ACHN (cell line): ENCODE results near the gene IL17C.

Source experiments
- DNase-seq: peaks from one replicate; pipeline ENCODE4 v3.0.0-alpha.2; 2015
- in situ Hi-C: cut with HindIII; loops from 2 replicates; pipeline ENCODE4 v1.10.0; 2017; ENCODE audit warnings: low sequenced_read_pairs, low pct_ligation_motif_present, low pct_unique_long_range_greater_than_20kb

The IL17C gene

DNA sequence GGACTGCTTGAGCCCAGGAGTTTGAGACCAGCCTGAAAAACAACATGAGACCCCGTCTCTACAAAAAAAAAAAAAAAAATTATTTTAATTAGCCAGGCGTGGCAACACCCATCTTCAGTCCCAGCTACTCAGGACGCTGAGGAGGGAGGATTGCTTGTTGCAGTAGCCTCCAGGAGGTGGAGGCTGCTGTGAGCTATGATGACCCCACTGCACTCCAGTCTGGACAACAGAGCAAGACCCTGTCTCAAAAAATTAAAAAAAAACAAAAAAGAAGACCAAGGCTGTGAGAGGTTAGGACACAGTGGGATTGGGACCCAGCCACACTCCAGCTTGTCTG is 49.3 kb downstream of the IL17C start:
- in situ Hi-C loops = no loop called here
- no peak for DNase-seq

DNA sequence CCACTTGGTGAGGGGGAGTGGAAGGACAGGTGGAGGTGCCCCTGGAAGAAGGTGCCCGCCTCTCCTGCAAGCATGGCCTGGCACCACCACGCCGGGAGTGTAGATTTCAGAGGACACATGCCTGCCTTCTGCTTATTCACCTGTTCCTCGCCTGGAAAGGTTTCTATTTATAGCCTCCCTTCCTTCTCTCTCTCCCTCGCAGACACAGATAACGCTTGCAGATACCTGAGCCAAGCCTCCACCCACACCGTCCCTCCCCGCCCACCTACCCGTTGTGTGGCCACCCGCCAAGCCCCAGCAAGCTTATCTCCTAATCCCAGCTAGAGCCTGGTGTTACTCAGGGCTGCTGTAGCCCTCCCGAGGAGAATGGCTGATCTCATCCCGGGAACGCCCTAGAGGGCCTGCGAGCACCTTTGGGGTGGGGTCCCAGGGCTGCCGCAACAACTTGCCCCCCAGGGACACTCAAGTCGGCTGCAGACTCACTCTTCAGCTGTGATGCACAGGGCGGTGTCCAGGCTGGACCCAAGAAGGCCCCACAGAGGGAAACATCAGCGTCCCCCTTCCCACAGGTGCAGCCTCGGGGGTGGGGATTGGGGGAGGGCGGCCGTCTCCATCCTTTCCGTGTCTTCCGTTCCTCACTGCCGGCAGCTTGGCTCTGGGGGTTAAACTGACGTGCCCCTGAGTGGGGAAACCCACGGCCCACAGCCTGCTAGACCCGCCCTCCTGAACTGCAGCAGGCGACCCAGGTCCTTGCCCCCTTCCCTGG is 49.8 kb downstream of the IL17C start:
- in situ Hi-C loops = no loop called here
- DNase-seq = no peak
